Motor neuron (in vitro differentiated cells): ENCODE data around the gene CNN2. TPM values are rescaled to one million over a fixed set of nuclear protein-coding genes. Genes with fewer than 3 reads are reported as not detected.

Source experiments
- ATAC-seq, 8 experiments: fragments of 200-7000 bp; cut with Tn5 transposase; replicated peaks in 6 of 8; 2 replicates each; pipeline ENCODE4 v1.8.0; 2021; ENCODE audit warnings: mild to moderate bottlenecking in 8 of 8, moderate library complexity in 8 of 8
- H3K27ac ChIP-seq, 2 donors: fragments of 250-450 bp; sonication (Bioruptor Pico); 2 replicates each; pipeline ENCODE4 v1.9.0; 2021; ENCODE audit warnings: antibody characterized with exemption in 2 of 2, mild to moderate bottlenecking in 2 of 2, moderate library complexity in 1 of 2
- H3K4me1 ChIP-seq, 2 donors: fragments of 250-450 bp; sonication (Bioruptor Pico); replicated peaks in 1 of 2; 2 replicates each; pipeline ENCODE4 v1.6.1; 2021; ENCODE audit warnings: antibody characterized with exemption in 2 of 2, mild to moderate bottlenecking in 2 of 2, moderate library complexity in 1 of 2
- H3K4me3 ChIP-seq, 5 donors: fragments of 250-450 bp; sonication (Bioruptor Pico); 2 replicates each; pipeline ENCODE4 v1.9.0; 2021; ENCODE audit warnings: antibody characterized with exemption in 5 of 5, mild to moderate bottlenecking in 5 of 5, moderate library complexity in 4 of 5
- WGBS, 10 experiments: fragments of 450-650 bp; shearing (Covaris generic); methylation state at CpG; one replicate each; pipeline ENCODE4 v1.0.0; 2022; 5-methylcytosine and 5-hydroxymethylcytosine counted together
- in situ Hi-C, 9 experiments: fragments of 400-800 bp; cut with MboI; loops; one replicate each; pipeline ENCODE4 v1.15.0; 2021; ENCODE audit warnings: low sequenced_read_pairs in 9 of 9, low pct_unique_long_range_greater_than_20kb in 2 of 9; ENCODE audit not compliant: unreplicated experiment in 9 of 9
- total RNA-seq, 8 experiments: library from RNA; unstranded; fragments of 300-600 nt; gene quantifications; 2 replicates each; pipeline versions ENCODE4 v1.2.3 to v1.2.4, GENCODE V29; 2022

CNN2 gene
- total RNA-seq, 8 experiments from 2014 or later, result 24.9 to 141 (median 63.0) TPM

DNA sequence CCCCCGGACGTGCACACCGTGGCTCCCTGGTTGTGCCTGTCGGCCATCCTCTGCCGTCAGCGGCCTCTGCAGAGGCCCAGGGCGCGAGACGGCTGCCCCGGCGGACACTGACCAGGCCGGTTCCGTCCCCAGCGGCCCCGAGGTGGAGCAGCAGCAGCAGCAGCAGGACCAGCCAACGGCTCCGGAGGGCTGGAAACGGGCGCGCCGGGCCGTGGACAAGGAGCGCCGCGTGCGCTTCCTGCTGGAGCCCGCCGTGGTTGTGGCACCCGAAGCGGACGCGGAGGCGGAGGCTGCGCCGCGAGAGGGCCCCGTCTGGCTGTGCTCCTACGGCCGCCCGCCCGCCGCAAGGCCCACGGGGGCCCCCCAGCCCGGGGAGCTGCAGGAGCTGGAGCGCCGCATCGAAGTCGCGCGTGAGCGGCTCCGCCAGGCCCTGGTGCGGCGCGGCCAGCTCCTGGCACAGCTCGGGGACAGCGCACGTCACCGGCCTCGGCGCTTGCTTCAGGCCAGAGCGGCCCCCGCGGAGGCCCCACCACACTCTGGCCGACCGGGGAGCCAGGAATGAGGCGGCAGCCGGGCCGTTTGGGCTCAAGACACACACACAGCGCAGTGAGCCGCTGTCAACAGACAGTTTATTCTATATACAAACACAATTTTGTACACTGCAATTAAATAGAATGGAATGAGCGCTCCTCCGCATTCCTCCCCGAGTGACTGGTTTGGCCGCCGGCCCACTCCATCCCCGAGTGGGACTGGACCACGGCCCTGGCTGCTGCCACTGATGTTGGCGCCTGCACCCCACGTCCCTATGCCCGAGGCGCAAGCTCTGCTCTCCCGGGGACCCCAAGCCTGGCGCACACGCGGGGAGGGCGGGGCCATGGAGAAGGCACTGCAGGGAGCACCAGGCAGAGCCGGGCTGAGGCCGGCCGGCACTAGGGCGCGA lies 17.1 kb upstream of the CNN2 start:
- no peak overlapping the region for H3K27ac ChIP-seq
- in situ Hi-C loops, result no loop called here
- H3K4me3 ChIP-seq, result no peak overlapping the region
- WGBS, 10 experiments, result 40 to 90% (median 60%) methylated on average over 1 to 4 of the region's 92 CpGs; no CpG with 5 or more reads in 7 of the 10 experiments
- ATAC-seq, result peak in 2 of 8 experiments; percentile 1 to 5
- peaks cover 0 to 2% of the 10 kb centered on the region in 2 donors for H3K4me1 ChIP-seq

DNA sequence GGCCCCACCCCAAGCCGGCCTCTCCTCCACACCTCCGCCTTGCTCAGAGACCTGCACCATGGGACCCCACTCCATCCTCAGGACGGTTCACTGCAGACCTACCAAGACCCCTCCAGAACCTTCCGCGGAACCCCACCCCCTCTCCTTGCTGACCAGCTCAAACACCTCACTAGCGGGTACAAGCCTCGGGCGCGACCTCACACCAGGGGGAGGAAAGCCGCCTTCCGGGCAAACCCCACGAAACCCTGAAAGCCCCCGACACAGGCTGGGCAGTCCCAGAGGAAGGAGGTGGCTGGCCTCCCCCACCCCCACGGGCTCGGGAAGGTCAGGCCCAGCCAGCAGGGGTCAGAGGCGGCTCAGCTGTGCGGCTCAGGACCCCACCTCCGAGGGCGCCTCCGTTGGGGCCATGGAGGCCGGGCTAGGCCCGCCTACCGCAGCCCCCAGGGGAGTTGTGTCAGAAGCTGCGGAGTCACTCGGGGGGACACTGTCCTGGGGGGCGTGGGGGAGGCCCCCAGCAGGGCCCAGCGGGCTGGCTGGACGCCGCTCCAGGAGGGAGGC lies 16.3 kb upstream of the CNN2 start:
- peak overlapping the region in 1 of 2 donors; percentile 29 for H3K27ac ChIP-seq
- ATAC-seq, result peak in 4 of 8 experiments; percentile 6 to 17 (median 14)
- peaks cover 1 to 2% of the 10 kb centered on the region in 2 donors for H3K4me1 ChIP-seq
- in situ Hi-C loops, result no loop called here
- 100% methylated on average over 2 of the region's 29 CpGs; no CpG with 5 or more reads in 9 of the 10 experiments for WGBS, 10 experiments
- no peak overlapping the region for H3K4me3 ChIP-seq

- WGBS, 10 experiments, result 80 to 97% methylated on average over 1 to 7 of the region's 56 CpGs; no CpG with 5 or more reads in 8 of the 10 experiments
- no peak for ATAC-seq
- Histone ChIP-seq H3K4me1 (peaks cover 9 to 10% of the 10 kb centered on the region in 2 donors), H3K27ac (peak overlapping the region in 1 of 2 donors; percentile 29), H3K4me3 (no peak overlapping the region)
- in situ Hi-C loops, result no loop called here
Measured at GRCh38 chr19:1010586-1011510, 15.6 kb upstream of the CNN2 start.

DNA sequence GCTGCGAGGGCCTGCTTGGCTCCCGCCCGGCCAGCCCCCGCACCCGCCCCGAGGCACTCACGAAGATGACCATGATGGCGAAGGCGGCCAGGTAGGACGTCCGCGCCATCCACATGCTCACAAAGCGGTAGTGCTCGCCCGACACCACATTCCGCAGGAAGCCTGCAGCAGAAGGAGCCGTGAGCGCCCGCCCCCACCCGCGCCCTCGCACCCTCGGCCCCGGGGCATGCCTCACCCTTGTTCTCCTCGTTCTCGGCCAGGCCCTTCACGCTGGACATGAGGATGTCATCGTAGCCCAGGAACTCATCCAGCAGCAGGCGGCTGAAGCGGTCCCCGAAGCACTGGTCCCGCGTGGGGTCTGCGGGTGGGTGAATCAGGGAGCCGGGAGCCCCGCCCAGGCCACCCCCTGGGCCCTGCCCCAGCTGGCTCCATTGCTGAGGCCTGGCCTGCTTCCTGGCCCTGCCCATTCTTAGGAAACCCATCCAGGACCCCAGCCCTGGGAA lies 14.5 kb upstream of the CNN2 start:
- Histone ChIP-seq H3K4me3 (no peak overlapping the region), H3K27ac (no peak overlapping the region), H3K4me1 (peaks cover 19 to 20% of the 10 kb centered on the region in 2 donors)
- in situ Hi-C loops, result no loop called here
- WGBS, 10 experiments, result 100% methylated on average over 10 of the region's 36 CpGs; no CpG with 5 or more reads in 9 of the 10 experiments
- ATAC-seq, result no peak

GRCh38 chr19:1012334-1012733 lies 14.1 kb upstream of the CNN2 start:
- no peak for ATAC-seq
- no peak overlapping the region for H3K4me3 ChIP-seq
- peaks cover 24 to 25% of the 10 kb centered on the region in 2 donors for H3K4me1 ChIP-seq
- no peak overlapping the region for H3K27ac ChIP-seq
- no CpG with 5 or more reads among the region's 18 CpGs for WGBS, 10 experiments
- in situ Hi-C loops, result no loop called here

- Histone ChIP-seq H3K27ac (no peak overlapping the region), H3K4me3 (no peak overlapping the region), H3K4me1 (peaks cover 28 to 29% of the 10 kb centered on the region in 2 donors)
- in situ Hi-C loops, result no loop called here
- no peak for ATAC-seq
- WGBS, 10 experiments, result 87 to 100% methylated on average over 2 to 3 of the region's 10 CpGs; no CpG with 5 or more reads in 8 of the 10 experiments
Measured at GRCh38 chr19:1013218-1013617, 13.2 kb upstream of the CNN2 start.

DNA sequence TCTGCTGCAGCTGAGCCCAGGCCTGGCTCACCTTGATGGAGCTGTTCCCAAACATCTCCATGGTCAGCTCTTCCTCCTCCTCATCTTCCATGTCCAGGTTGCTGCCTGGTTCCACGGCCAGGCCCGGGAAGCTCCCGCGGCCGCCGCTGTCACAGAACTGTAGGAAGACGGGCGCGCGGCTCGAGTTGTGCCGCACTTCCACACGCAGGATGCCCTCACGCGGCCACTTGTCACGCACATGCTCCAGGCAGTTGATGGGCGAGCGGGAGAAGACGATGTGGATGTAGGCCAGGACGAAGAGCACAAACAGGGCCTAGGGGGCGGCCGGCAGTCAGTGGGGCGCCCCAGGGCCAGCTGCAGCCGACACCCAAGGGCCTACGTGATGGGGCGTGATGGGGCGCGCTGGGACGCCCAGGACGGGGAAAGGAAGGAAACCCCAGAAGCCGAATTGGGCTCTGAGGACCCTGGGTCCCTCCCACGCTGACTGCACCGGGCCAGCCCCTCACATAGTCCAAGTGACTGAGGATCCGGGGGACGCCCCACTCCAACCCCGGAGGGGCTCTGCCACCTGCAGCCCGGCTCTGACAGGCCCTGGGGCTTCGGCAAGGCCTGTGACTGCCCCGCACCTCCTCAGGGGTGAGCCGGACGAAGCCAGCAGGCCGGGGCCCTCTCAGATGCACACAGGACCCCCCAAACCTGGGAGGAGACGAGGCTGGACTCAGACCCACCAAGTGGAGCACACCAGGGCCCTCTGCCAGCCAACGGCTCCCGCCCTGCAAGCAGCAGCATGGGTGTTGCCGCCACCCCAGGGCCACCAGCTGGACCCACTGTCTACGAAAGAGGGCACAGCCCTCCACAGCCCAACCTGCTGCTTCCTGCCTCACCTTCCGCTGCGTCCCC lies 12.0 kb upstream of the CNN2 start:
- 96 to 100% (median 100%) methylated on average over 1 to 16 of the region's 49 CpGs; no CpG with 5 or more reads in 5 of the 10 experiments for WGBS, 10 experiments
- ATAC-seq, result no peak
- in situ Hi-C loops, result no loop called here
- Histone ChIP-seq H3K27ac (no peak overlapping the region), H3K4me1 (peaks cover 37 to 39% of the 10 kb centered on the region in 2 donors), H3K4me3 (no peak overlapping the region)

DNA sequence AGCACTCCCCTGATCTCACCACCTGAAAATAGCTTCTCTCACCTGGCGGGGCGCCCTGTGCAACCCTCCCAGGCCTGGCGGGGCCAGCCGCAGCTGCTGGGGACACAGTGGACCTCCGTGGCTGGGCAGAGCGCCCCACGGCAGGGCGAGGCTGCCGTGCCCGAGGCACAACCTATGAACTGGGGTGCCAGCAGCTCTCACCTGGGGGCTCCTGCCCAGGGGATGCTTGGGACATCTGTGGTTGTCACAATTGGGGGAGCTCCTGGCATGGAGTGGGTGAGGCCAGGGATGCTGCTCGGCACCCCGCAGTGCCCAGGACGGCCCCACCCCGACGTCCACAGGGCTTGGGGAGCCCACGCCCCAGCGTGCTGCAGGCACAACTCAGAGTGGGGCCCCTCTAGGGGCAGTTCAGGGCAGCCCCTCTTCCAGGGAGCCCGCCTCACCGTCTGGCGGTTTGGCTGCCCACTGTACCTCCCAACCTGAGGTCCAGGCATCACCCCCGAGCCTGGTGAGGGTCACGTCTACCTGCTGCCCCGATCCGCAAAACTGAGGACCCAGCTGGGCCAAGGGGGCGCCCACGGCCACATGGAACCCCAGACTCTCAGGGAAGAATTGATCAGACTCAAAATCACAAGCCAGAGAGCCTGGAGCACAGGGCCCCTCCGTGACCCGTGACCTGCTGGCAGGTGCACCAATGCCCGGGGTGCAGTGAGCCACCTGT lies 11.2 kb upstream of the CNN2 start:
- peaks cover 41 to 44% of the 10 kb centered on the region in 2 donors for H3K4me1 ChIP-seq
- in situ Hi-C loops, result no loop called here
- peak overlapping the region in 1 of 2 donors; percentile 1 for H3K27ac ChIP-seq
- no peak for ATAC-seq
- WGBS, 10 experiments, result 93% methylated on average over 9 of the region's 29 CpGs; no CpG with 5 or more reads in 9 of the 10 experiments
- no peak overlapping the region for H3K4me3 ChIP-seq

- H3K4me3 ChIP-seq, result peak overlapping the region in 3 of 5 donors; percentile 17 to 18 (median 17)
- peak overlapping the region; percentile 1 to 54 for H3K27ac ChIP-seq
- ATAC-seq, result peak in 4 of 8 experiments; percentile 0 to 15 (median 10)
- peaks cover 39 to 44% of the 10 kb centered on the region in 2 donors for H3K4me1 ChIP-seq
- in situ Hi-C loops, result no loop called here
- 24 to 36% (median 25%) methylated on average over 5 to 9 of the region's 31 CpGs; no CpG with 5 or more reads in 7 of the 10 experiments for WGBS, 10 experiments
Measured at GRCh38 chr19:1015782-1016646, 10.4 kb upstream of the CNN2 start.

- in situ Hi-C loops, result no loop called here
- peak in 7 of 8 experiments; percentile 14 to 64 (median 44) for ATAC-seq
- 17 to 53% (median 33%) methylated on average over 1 to 6 of the region's 12 CpGs; no CpG with 5 or more reads in 7 of the 10 experiments for WGBS, 10 experiments
- Histone ChIP-seq H3K4me3 (peak overlapping the region in 2 of 5 donors; percentile 17), H3K4me1 (peaks cover 39 to 44% of the 10 kb centered on the region in 2 donors), H3K27ac (peak overlapping the region; percentile 2 to 54)
Measured at GRCh38 chr19:1016647-1017114, 9.7 kb upstream of the CNN2 start.
